ENCODE measurements around the gene PRDX5. TPM values are rescaled to one million over a fixed set of nuclear protein-coding genes. Genes with fewer than 3 reads are reported as not detected.

The PRDX5 gene
- total and polyA plus RNA-seq, 2 donors (not counting 1 experiment from before 2014, with no cell fraction given), result 50.4 to 95.5 TPM

GRCh38 chr11:64286801-64287159 lies 31.1 kb upstream of the PRDX5 start:
- TF ChIP-seq EZH2 (IDR thresholded peaks at IDR 0.05; ENCODE audit: borderline replicate concordance, insufficient read depth, low read depth, low read length, poor library complexity, severe bottlenecking), result no peak
- TF ChIP-seq CTCF (IDR thresholded peaks at IDR 0.05), result no peak
- Histone ChIP-seq H3K4me1 (ENCODE audit: control insufficient read depth in 2 of 2, insufficient read depth in 2 of 2, low read length in 2 of 2) (peaks cover 19 to 21% of the 10 kb centered on the region in 2 donors), H3K27ac (ENCODE audit: low read length in 2 of 2) (no peak overlapping the region), H2AFZ (ENCODE audit: insufficient read depth, low read depth, low read length, poor library complexity, severe bottlenecking) (no peak overlapping the region), H3K27me3 (replicated peaks in 1 of 4; ENCODE audit: control extremely low read depth in 1 of 4, control insufficient read depth in 3 of 4, insufficient read depth in 4 of 4, low read length in 3 of 4) (peaks cover 0 to 14% (median 6%) of the 10 kb centered on the region in 4 experiments), H3K4me3 (ENCODE audit: control extremely low read depth in 1 of 5, extremely low read depth in 1 of 5, insufficient read depth in 1 of 5, low read depth in 2 of 5, low read length in 4 of 5) (no peak overlapping the region), H3K79me2 (ENCODE audit: control insufficient read depth, insufficient read depth, low read length) (peaks cover 35% of the 10 kb centered on the region), H3K9ac (ENCODE audit: low read length) (no peak overlapping the region), H3K4me2 (replicated peaks; ENCODE audit: low read depth, low read length, poor library complexity, severe bottlenecking) (no peak overlapping the region), H3K9me3 (ENCODE audit: control extremely low read depth in 1 of 3, control insufficient read depth in 2 of 3, insufficient read depth in 1 of 3, low read length in 2 of 3) (peaks cover 0 to 6% (median 0%) of the 10 kb centered on the region in 3 donors), H4K20me1 (ENCODE audit: control insufficient read depth, insufficient read depth, low read length, poor library complexity, severe bottlenecking) (peaks cover 22% of the 10 kb centered on the region), H3K36me3 (replicated peaks in 1 of 2; ENCODE audit: control extremely low read depth in 1 of 2, control insufficient read depth in 1 of 2, extremely low read depth in 1 of 2, insufficient read depth in 2 of 2, low read length in 1 of 2) (peaks cover 0 to 7% of the 10 kb centered on the region in 2 experiments)
- Mint-ChIP-seq H3K4me1 (peaks cover 24% of the 10 kb centered on the region), H3K4me3 (peak overlapping the region; percentile 78), H3K9me3 (ENCODE audit: insufficient read depth) (no peaks in the 10 kb centered on the region), H3K27me3 (peaks cover 6% of the 10 kb centered on the region), H3K27ac (peak overlapping the region; percentile 75)
- ChIA-PET POLR2A (interaction anchor here (5.7 kb wide), 1 partner anchor 17 kb away, joined by 67 read pairs; no protein-coding TSS in a partner anchor), CTCF (interaction anchor here (1.0 to 6.8 kb wide), 5 partner anchors 16 to 82 kb away, joined by 3 to 47 read pairs (median 5); partner anchors contain the start of genes CATSPERZ, FERMT3 and PRDX5)
- intact Hi-C loops (cut with micrococcal nuclease), result no loop called here
- 95% methylated on average over 9 of the region's 9 CpGs for WGBS (ENCODE audit: insufficient coverage)
- DNase-seq, result no peak
- no peak for ATAC-seq (ENCODE audit: low read depth)

GRCh38 chr11:64287676-64288352 lies 30.1 kb upstream of the PRDX5 start:
- peak overlapping the region; percentile 29 for H3K4me3 Mint-ChIP-seq
- no peak overlapping the region for H3K27ac Mint-ChIP-seq
- H3K4me1 ChIP-seq (ENCODE audit: control insufficient read depth in 2 of 2, insufficient read depth in 2 of 2, low read length in 2 of 2), result peaks cover 27 to 29% of the 10 kb centered on the region in 2 donors
- H4K20me1 ChIP-seq (ENCODE audit: control insufficient read depth, insufficient read depth, low read length, poor library complexity, severe bottlenecking), result peaks cover 27% of the 10 kb centered on the region
- H3K9ac ChIP-seq (ENCODE audit: low read length), result no peak overlapping the region
- no peak for TF ChIP-seq CTCF (IDR thresholded peaks at IDR 0.05)
- no peak for TF ChIP-seq EZH2 (IDR thresholded peaks at IDR 0.05; ENCODE audit: borderline replicate concordance, insufficient read depth, low read depth, low read length, poor library complexity, severe bottlenecking)
- H3K9me3 Mint-ChIP-seq (ENCODE audit: insufficient read depth), result no peaks in the 10 kb centered on the region
- H3K4me1 Mint-ChIP-seq, result peaks cover 26% of the 10 kb centered on the region
- WGBS (ENCODE audit: insufficient coverage), result 97% methylated on average over 33 of the region's 33 CpGs
- H3K27me3 ChIP-seq (replicated peaks in 1 of 4; ENCODE audit: control extremely low read depth in 1 of 4, control insufficient read depth in 3 of 4, insufficient read depth in 4 of 4, low read length in 3 of 4), result peaks cover 0 to 20% (median 11%) of the 10 kb centered on the region in 4 experiments
- CTCF ChIA-PET, result interaction anchor here (2.1 to 6.8 kb wide), 3 partner anchors 15 to 83 kb away, joined by 5 to 47 read pairs (median 8); partner anchors contain the start of gene CATSPERZ
- DNase-seq (no peak), ATAC-seq (ENCODE audit: low read depth) (no peak)
- H3K9me3 ChIP-seq (ENCODE audit: control extremely low read depth in 1 of 3, control insufficient read depth in 2 of 3, insufficient read depth in 1 of 3, low read length in 2 of 3), result peaks cover 0 to 11% (median 0%) of the 10 kb centered on the region in 3 donors
- intact Hi-C loops (cut with micrococcal nuclease), result no loop called here
- no peaks in the 10 kb centered on the region for H3K36me3 ChIP-seq (replicated peaks in 1 of 2; ENCODE audit: control extremely low read depth in 1 of 2, control insufficient read depth in 1 of 2, extremely low read depth in 1 of 2, insufficient read depth in 2 of 2, low read length in 1 of 2)
- POLR2A ChIA-PET, result interaction anchor here (0.6 kb wide), 1 partner anchor 22 kb away, joined by 5 read pairs; no protein-coding TSS in a partner anchor
- H3K27ac ChIP-seq (ENCODE audit: low read length in 2 of 2), result no peak overlapping the region
- no peak overlapping the region for H2AFZ ChIP-seq (ENCODE audit: insufficient read depth, low read depth, low read length, poor library complexity, severe bottlenecking)
- H3K79me2 ChIP-seq (ENCODE audit: control insufficient read depth, insufficient read depth, low read length), result peaks cover 26% of the 10 kb centered on the region
- H3K27me3 Mint-ChIP-seq, result peaks cover 9% of the 10 kb centered on the region
- H3K4me3 ChIP-seq (ENCODE audit: control extremely low read depth in 1 of 5, extremely low read depth in 1 of 5, insufficient read depth in 1 of 5, low read depth in 2 of 5, low read length in 4 of 5), result no peak overlapping the region
- H3K4me2 ChIP-seq (replicated peaks; ENCODE audit: low read depth, low read length, poor library complexity, severe bottlenecking), result no peak overlapping the region

Measured in B cell (primary cell).